Uterus (tissue), 2 donors: ENCODE results near the gene EIF4ENIF1.

Experiments used
- CTCF ChIP-seq, 4 experiments: fragments of 200-600 bp in 2 of 4; fragments of 450-650 bp in 2 of 4; sonication (generic) in 2 of 4; IDR thresholded peaks; one replicate each; pipeline ENCODE4 v1.5.1; 2016 to 2019; ENCODE audit warnings: antibody characterized with exemption in 4 of 4, mild to moderate bottlenecking in 2 of 4, moderate library complexity in 1 of 4
- POLR2A ChIP-seq, 2 donors: fragments of 450-650 bp; IDR thresholded peaks; one replicate each; pipeline ENCODE4 v1.6.1; 2016; ENCODE audit warnings: antibody characterized with exemption in 2 of 2, mild to moderate bottlenecking in 1 of 2, moderate library complexity in 1 of 2

DNA sequence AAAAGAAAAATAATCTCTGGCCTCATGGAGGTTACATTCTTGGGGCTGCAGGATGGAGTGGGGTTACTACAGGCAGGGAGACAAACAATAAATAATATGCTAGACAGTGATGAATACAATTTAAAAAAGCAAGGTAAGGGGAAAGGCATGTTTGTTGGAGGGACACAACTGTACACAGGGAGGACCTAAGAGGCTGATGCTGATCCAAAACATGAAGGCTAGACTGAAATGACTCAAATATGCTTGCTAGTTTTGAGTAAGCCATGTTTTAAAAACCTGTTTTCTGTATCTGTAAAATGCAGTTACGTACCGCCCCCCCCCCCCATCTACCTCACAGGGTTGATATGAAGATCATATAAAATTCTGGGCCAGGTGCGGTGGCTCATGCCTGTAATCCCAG lies 44.0 kb downstream of the EIF4ENIF1 start:
- TF ChIP-seq POLR2A (IDR thresholded peaks at IDR 0.05) = no peak
- TF ChIP-seq CTCF (IDR thresholded peaks at IDR 0.05) = no peak
